ENCODE measurements around the gene INO80E.
"Not testable (repeated sequence)": the region's sequence is repeated elsewhere in the genome, so short reads cannot be mapped to it uniquely, and the experiment has no call there.

DNA sequence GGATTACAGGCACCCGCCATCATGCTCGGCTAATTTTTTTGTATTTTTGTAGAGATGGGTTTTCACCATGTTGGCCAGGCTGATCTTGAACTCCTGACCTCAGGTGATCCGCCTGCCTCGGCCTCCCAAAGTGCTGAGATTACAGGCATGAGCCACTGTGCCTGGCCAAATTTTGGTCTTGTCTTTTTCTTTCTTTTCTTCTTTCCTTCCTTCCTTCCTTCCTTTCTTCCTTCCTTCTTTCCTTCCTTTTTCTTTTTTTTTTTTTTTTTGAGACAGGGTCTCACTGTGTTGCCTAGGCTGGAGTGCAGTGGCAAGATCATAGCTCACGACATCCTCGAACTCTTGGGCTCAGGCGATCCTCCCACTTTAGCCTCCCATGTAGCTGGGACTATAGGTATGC, 19.4 kb downstream of the INO80E start:
- TF ChIP-seq, protein P1, sequence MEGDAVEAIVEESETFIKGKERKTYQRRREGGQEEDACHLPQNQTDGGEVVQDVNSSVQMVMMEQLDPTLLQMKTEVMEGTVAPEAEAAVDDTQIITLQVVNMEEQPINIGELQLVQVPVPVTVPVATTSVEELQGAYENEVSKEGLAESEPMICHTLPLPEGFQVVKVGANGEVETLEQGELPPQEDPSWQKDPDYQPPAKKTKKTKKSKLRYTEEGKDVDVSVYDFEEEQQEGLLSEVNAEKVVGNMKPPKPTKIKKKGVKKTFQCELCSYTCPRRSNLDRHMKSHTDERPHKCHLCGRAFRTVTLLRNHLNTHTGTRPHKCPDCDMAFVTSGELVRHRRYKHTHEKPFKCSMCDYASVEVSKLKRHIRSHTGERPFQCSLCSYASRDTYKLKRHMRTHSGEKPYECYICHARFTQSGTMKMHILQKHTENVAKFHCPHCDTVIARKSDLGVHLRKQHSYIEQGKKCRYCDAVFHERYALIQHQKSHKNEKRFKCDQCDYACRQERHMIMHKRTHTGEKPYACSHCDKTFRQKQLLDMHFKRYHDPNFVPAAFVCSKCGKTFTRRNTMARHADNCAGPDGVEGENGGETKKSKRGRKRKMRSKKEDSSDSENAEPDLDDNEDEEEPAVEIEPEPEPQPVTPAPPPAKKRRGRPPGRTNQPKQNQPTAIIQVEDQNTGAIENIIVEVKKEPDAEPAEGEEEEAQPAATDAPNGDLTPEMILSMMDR (IDR thresholded peaks at IDR 0.05; ENCODE audit: low read length), result not testable (repeated sequence)
- TF ChIP-seq EZH2 (optimal IDR thresholded peaks at IDR 0.05; ENCODE audit: low read depth, low read length); EZH2phosphoT487 (IDR thresholded peaks at IDR 0.05; ENCODE audit: low read length): not testable (repeated sequence)
